Activated CD8-positive, alpha-beta T cell treated with anti-CD3 and anti-CD28 coated beads, Interleukin-2, amount 10 ng/mL, durations not matched to agents 7 days and 5 days (primary cell): ENCODE measurements around the gene DIPK1C. TPM values are rescaled to one million over a fixed set of nuclear protein-coding genes. Genes with fewer than 3 reads are reported as not detected.

Source experiments
- ATAC-seq: fragments of 150-1000 bp; cut with Tn5 transposase; one replicate; pipeline ENCODE4 v1.10.0; 2021; ENCODE audit warnings: moderate library complexity
- CTCF ChIA-PET: fragments of 350-600 bp; sonication (Branson Sonifier 250); formaldehyde crosslinking; loops from one replicate; lab custom pipeline; 2021; ENCODE audit warnings: antibody characterized with exemption; lab: Charles Lee
- POLR2A ChIA-PET: fragments of 350-600 bp; sonication (Branson Sonifier 250); formaldehyde crosslinking; loops from one replicate; lab custom pipeline; 2021; ENCODE audit warnings: antibody characterized with exemption; lab: Charles Lee
- DNase-seq: peaks from one replicate; pipeline ENCODE4 v3.0.0-alpha.2; 2020
- H3K27ac Mint-ChIP-seq: one replicate; pipeline ENCODE4 v1.8.0; 2021; ENCODE audit warnings: mild to moderate bottlenecking, mixed read lengths
- H3K27me3 Mint-ChIP-seq: one replicate; pipeline ENCODE4 v1.8.0; 2021; ENCODE audit warnings: low read depth, mixed read lengths
- H3K36me3 Mint-ChIP-seq: one replicate; pipeline ENCODE4 v1.8.0; 2021; ENCODE audit warnings: low read depth, mixed read lengths
- H3K4me1 Mint-ChIP-seq: one replicate; pipeline ENCODE4 v1.8.0; 2021; ENCODE audit warnings: low read depth, mixed read lengths
- H3K4me3 Mint-ChIP-seq: one replicate; pipeline ENCODE4 v1.8.0; 2021; ENCODE audit warnings: mild to moderate bottlenecking, mixed read lengths
- H3K9me3 Mint-ChIP-seq: one replicate; pipeline ENCODE4 v1.8.0; 2022; ENCODE audit warnings: mixed read lengths; ENCODE audit not compliant: insufficient read depth
- total RNA-seq, 2 experiments: library from RNA; stranded (reverse); gene quantifications; one replicate each; pipeline ENCODE4 v1.2.3, GENCODE V29; 2021

Gene DIPK1C
- total RNA-seq, 2 experiments from 2014 or later, result not detected

- ChIA-PET CTCF (no interaction called here), POLR2A (no interaction called here)
- Mint-ChIP-seq H3K27me3 (peaks cover 22% of the 10 kb centered on the region), H3K27ac (no peak overlapping the region), H3K9me3 (no peaks in the 10 kb centered on the region), H3K36me3 (no peaks in the 10 kb centered on the region), H3K4me3 (no peak overlapping the region), H3K4me1 (peaks cover 24% of the 10 kb centered on the region)
- no peak for DNase-seq
- ATAC-seq, result no peak
Measured at GRCh38 chr18:74395006-74395405, 62.1 kb downstream of the DIPK1C start.

- Mint-ChIP-seq H3K4me1 (peaks cover 21% of the 10 kb centered on the region), H3K36me3 (no peaks in the 10 kb centered on the region), H3K4me3 (no peak overlapping the region), H3K27me3 (peaks cover 22% of the 10 kb centered on the region), H3K27ac (no peak overlapping the region), H3K9me3 (no peaks in the 10 kb centered on the region)
- DNase-seq (no peak), ATAC-seq (no peak)
- ChIA-PET CTCF (interaction anchor here (4.2 kb wide), 1 partner anchor 14 kb away, joined by 13 read pairs; no protein-coding TSS in a partner anchor), POLR2A (no interaction called here)
Measured at GRCh38 chr18:74392323-74392722, 64.8 kb downstream of the DIPK1C start.

GRCh38 chr18:74390900-74391299 lies 66.2 kb downstream of the DIPK1C start:
- Mint-ChIP-seq H3K9me3 (no peaks in the 10 kb centered on the region), H3K36me3 (no peaks in the 10 kb centered on the region), H3K27me3 (peaks cover 24% of the 10 kb centered on the region), H3K27ac (no peak overlapping the region), H3K4me3 (no peak overlapping the region), H3K4me1 (peaks cover 21% of the 10 kb centered on the region)
- ChIA-PET CTCF (interaction anchor here (0.7 to 4.2 kb wide), 3 partner anchors 13 to 103 kb away, joined by 3 to 13 read pairs (median 3); no protein-coding TSS in a partner anchor), POLR2A (no interaction called here)
- no peak for DNase-seq
- ATAC-seq, result no peak

GRCh38 chr18:74389991-74390390 lies 67.1 kb downstream of the DIPK1C start:
- DNase-seq (no peak), ATAC-seq (no peak)
- Mint-ChIP-seq H3K9me3 (no peaks in the 10 kb centered on the region), H3K4me1 (peaks cover 21% of the 10 kb centered on the region), H3K4me3 (no peak overlapping the region), H3K36me3 (no peaks in the 10 kb centered on the region), H3K27ac (no peak overlapping the region), H3K27me3 (peaks cover 19% of the 10 kb centered on the region)
- POLR2A ChIA-PET, result no interaction called here
- CTCF ChIA-PET, result interaction anchor here (4.2 kb wide), 1 partner anchor 12 kb away, joined by 13 read pairs; no protein-coding TSS in a partner anchor

GRCh38 chr18:74389171-74389927 lies 67.8 kb downstream of the DIPK1C start:
- Mint-ChIP-seq H3K4me1 (peaks cover 21% of the 10 kb centered on the region), H3K9me3 (no peaks in the 10 kb centered on the region), H3K36me3 (no peaks in the 10 kb centered on the region), H3K27ac (no peak overlapping the region), H3K4me3 (no peak overlapping the region), H3K27me3 (peaks cover 13% of the 10 kb centered on the region)
- DNase-seq (no peak), ATAC-seq (no peak)
- ChIA-PET POLR2A (interaction anchor here (1.2 kb wide), 1 partner anchor 11 kb away, joined by 5 read pairs; no protein-coding TSS in a partner anchor), CTCF (interaction anchor here (0.7 to 4.2 kb wide), 4 partner anchors 11 to 162 kb away, joined by 3 to 13 read pairs (median 4); no protein-coding TSS in a partner anchor)

- Mint-ChIP-seq H3K9me3 (no peaks in the 10 kb centered on the region), H3K4me1 (peaks cover 21% of the 10 kb centered on the region), H3K27me3 (peaks cover 7% of the 10 kb centered on the region), H3K36me3 (no peaks in the 10 kb centered on the region), H3K4me3 (no peak overlapping the region), H3K27ac (no peak overlapping the region)
- DNase-seq (no peak), ATAC-seq (no peak)
- CTCF ChIA-PET, result interaction anchor here (0.7 to 4.2 kb wide), 2 partner anchors 10 to 163 kb away, joined by 3 to 13 read pairs; no protein-coding TSS in a partner anchor
- POLR2A ChIA-PET, result interaction anchor here (1.2 kb wide), 1 partner anchor 10 kb away, joined by 5 read pairs; no protein-coding TSS in a partner anchor
Measured at GRCh38 chr18:74388227-74388626, 68.9 kb downstream of the DIPK1C start.

GRCh38 chr18:74387383-74387782 lies 69.7 kb downstream of the DIPK1C start:
- ATAC-seq, result no peak
- ChIA-PET POLR2A (no interaction called here), CTCF (interaction anchor here (1.4 kb wide), 1 partner anchor 9 kb away, joined by 4 read pairs; no protein-coding TSS in a partner anchor)
- Mint-ChIP-seq H3K4me1 (peaks cover 21% of the 10 kb centered on the region), H3K27me3 (peaks cover 3% of the 10 kb centered on the region), H3K27ac (no peak overlapping the region), H3K36me3 (no peaks in the 10 kb centered on the region), H3K9me3 (no peaks in the 10 kb centered on the region), H3K4me3 (no peak overlapping the region)
- no peak for DNase-seq

Other genes starting within 250 kb of the DIPK1C start
- 10 to 100 TPM; 28.7 to 31.3 TPM for gene CYB5A, start 165.3 kb downstream of the DIPK1C start, total RNA-seq
- not detected for gene C18orf63, start 141.5 kb downstream of the DIPK1C start, total RNA-seq
- 100 to 1,000 TPM; 131 to 144 TPM for gene CNDP2, start 39.1 kb upstream of the DIPK1C start, total RNA-seq
- not detected for gene CNDP1, start 77.2 kb upstream of the DIPK1C start, total RNA-seq
- 10 to 100 TPM; 16.6 to 17.0 TPM for gene ZNF407, start 140.6 kb upstream of the DIPK1C start, total RNA-seq